Stimulated activated naive CD8-positive, alpha-beta T cell treated with anti-CD3 and anti-CD28 coated beads, Interleukin-15, amount 100 ng/mL, for 72 hours (primary cell): ENCODE data around the gene TNFSF9.
"Not testable (repeated sequence)": the region's sequence is repeated elsewhere in the genome, so short reads cannot be mapped to it uniquely, and the experiment has no call there.

ENCODE experiments used
- ATAC-seq: fragments of 150-1000 bp; cut with Tn5 transposase; 2 replicates; pipeline ENCODE4 v1.10.0; 2021; ENCODE audit warnings: mild to moderate bottlenecking, moderate library complexity
- DNase-seq, 2 donors: peaks; one replicate each; pipeline ENCODE4 v3.0.0; 2021 to 2022
- H3K27ac Mint-ChIP-seq, 2 donors: one replicate each; pipeline ENCODE4 v1.8.0; 2022; ENCODE audit warnings: mild to moderate bottlenecking in 2 of 2, mixed read lengths in 2 of 2, moderate library complexity in 2 of 2
- H3K27me3 Mint-ChIP-seq: one replicate; pipeline ENCODE4 v1.8.0; 2022; ENCODE audit warnings: mixed read lengths
- H3K4me1 Mint-ChIP-seq: one replicate; pipeline ENCODE4 v1.8.0; 2022; ENCODE audit warnings: mild to moderate bottlenecking, mixed read lengths
- H3K4me3 Mint-ChIP-seq, 2 donors: one replicate each; pipeline ENCODE4 v1.8.0; 2022; ENCODE audit warnings: mild to moderate bottlenecking in 2 of 2, mixed read lengths in 2 of 2, moderate library complexity in 1 of 2
- H3K9me3 Mint-ChIP-seq, 2 donors: one replicate each; pipeline ENCODE4 v1.8.0; 2022; ENCODE audit warnings: mixed read lengths in 2 of 2

TNFSF9 gene

DNA sequence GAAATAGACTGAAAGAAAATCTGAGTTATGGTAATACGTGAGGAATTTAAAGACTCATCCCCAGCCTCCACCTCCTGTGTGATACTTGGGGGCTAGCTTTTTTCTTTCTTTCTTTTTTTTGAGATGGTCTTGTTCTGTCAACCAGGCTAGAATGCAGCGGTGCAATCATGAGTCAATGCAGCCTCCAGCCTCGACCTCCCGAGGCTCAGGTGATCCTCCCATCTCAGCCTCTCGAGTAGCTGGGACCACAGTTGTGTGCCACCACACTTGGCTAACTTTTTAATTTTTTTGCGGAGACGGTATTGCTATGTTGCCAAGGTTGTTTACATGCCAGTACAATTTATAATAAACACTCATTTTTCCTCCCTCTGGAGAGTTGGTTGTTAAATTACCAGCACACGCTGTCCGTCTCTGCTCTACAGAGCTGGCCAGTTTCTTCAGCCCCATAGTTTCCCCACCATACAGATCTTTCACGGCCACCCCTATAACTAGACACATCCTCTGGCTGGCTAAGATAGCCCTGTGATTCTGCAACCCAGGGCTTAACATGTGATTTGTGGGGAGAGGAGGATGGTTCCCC is 4.8 kb downstream of the TNFSF9 start:
- Mint-ChIP-seq H3K4me1 (peaks cover 46% of the 10 kb centered on the region), H3K27ac (no peak overlapping the region), H3K4me3 (no peak overlapping the region), H3K9me3 (no peaks in the 10 kb centered on the region), H3K27me3 (peaks cover 35% of the 10 kb centered on the region)
- ATAC-seq (no peak), DNase-seq (no peak)

DNA sequence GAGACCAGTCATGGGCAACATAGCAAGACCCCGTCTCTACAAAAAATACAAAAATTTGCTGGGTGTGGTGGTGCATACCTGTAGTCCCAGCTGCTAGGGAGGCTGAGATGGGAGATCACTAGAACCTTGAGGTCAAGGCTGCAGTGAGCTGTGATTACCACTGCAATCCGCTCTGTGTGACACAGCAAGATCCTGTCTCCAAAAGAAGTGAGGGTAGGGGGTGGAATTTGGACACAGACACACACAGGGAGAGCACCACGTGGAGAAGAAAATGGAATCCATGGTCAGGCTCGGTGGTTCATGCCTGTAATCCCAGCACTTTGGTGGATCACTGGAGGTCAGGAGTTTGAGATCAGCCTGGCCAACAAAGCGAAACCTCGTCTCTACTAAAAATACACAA is 8.7 kb downstream of the TNFSF9 start:
- ATAC-seq (no peak), DNase-seq (no peak)
- peak overlapping the region in 1 of 2 donors; percentile 27 for H3K27ac Mint-ChIP-seq
- H3K4me3 Mint-ChIP-seq: no peak overlapping the region
- peaks cover 15% of the 10 kb centered on the region for H3K27me3 Mint-ChIP-seq
- no peaks in the 10 kb centered on the region for H3K9me3 Mint-ChIP-seq
- peaks cover 39% of the 10 kb centered on the region for H3K4me1 Mint-ChIP-seq

DNA sequence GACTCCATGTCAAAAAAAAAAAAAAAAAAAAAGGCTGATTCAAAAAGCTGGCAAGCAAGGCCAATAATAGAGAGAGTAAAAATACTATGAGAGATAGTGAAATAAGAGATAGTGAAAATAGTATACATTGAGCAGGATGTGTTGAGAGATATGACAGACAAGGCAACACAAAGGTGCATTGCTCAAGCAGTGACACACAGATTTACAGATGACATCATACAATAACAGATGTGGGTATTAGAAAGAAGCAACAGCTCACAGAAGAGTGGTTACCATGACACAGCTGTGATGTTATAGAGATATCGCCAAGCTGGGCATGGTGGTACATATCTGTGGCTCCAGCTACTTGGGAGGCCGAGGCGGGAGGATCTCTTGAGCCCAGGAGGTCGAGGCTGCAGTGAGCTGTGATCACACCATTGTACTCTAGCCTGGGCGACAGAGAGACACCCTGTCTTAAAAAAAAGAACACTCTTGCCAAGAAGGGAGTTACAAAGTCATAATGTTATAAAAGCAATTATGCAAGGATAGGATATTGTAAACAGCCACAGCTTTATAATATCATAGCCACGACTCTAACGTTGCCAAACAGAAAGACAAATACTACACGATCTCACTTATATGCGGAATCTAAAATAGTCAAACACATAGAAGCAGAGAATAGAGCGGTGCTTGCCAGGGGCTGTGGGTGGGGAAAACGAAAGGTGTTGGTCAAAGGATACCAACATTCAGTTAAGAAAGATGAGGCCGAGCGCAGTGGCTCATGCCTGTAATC is 10.3 kb downstream of the TNFSF9 start:
- Mint-ChIP-seq H3K27ac (peak overlapping the region in 1 of 2 donors; percentile 75), H3K4me1 (peaks cover 34% of the 10 kb centered on the region)

GRCh38 chr19:6543866-6544347 is 13.1 kb downstream of the TNFSF9 start:
- ATAC-seq: peak; percentile 83
- H3K27me3 Mint-ChIP-seq: peaks cover 13% of the 10 kb centered on the region
- peak in 1 of 2 donors; percentile 59 for DNase-seq
- peaks cover 29% of the 10 kb centered on the region for H3K4me1 Mint-ChIP-seq
- H3K4me3 Mint-ChIP-seq: peak overlapping the region; percentile 53 to 66
- peak overlapping the region in 1 of 2 donors; percentile 3 for H3K27ac Mint-ChIP-seq
- H3K9me3 Mint-ChIP-seq: no peaks in the 10 kb centered on the region

More for the DNA sequence above, 10.3 kb downstream of the TNFSF9 start:
- ATAC-seq: no peak
- no peaks in the 10 kb centered on the region for H3K9me3 Mint-ChIP-seq
- peaks cover 13% of the 10 kb centered on the region for H3K27me3 Mint-ChIP-seq
- no peak overlapping the region for H3K4me3 Mint-ChIP-seq
- DNase-seq: no peak

DNA sequence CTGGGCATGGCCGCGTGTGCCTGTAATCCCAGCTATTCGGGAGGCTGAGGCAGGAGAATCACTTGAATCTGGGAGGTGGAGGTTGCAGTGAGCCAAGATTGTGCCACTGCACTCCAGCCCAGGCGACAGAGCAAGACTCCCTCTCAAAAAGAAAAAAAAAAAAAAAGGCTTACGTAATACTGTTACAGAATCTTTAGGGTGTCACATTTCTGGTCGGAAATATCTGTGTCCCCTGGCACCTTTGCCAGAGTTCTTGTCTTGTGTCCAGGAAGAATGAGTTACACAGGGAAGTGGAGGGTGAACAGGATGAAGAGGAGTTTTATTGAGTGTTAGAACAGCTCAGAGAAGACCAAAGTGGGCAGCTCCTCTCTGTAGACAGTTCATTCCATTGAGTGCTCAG is 19.9 kb downstream of the TNFSF9 start:
- H3K9me3 Mint-ChIP-seq, H3K27ac Mint-ChIP-seq, H3K4me3 Mint-ChIP-seq, ATAC-seq, DNase-seq, H3K27me3 Mint-ChIP-seq: not testable (repeated sequence)
- H3K4me1 Mint-ChIP-seq: peaks cover 27% of the 10 kb centered on the region

GRCh38 chr19:6551091-6551490 is 20.3 kb downstream of the TNFSF9 start:
- no peak overlapping the region for H3K27ac Mint-ChIP-seq
- DNase-seq: no peak
- no peaks in the 10 kb centered on the region for H3K27me3 Mint-ChIP-seq

DNA sequence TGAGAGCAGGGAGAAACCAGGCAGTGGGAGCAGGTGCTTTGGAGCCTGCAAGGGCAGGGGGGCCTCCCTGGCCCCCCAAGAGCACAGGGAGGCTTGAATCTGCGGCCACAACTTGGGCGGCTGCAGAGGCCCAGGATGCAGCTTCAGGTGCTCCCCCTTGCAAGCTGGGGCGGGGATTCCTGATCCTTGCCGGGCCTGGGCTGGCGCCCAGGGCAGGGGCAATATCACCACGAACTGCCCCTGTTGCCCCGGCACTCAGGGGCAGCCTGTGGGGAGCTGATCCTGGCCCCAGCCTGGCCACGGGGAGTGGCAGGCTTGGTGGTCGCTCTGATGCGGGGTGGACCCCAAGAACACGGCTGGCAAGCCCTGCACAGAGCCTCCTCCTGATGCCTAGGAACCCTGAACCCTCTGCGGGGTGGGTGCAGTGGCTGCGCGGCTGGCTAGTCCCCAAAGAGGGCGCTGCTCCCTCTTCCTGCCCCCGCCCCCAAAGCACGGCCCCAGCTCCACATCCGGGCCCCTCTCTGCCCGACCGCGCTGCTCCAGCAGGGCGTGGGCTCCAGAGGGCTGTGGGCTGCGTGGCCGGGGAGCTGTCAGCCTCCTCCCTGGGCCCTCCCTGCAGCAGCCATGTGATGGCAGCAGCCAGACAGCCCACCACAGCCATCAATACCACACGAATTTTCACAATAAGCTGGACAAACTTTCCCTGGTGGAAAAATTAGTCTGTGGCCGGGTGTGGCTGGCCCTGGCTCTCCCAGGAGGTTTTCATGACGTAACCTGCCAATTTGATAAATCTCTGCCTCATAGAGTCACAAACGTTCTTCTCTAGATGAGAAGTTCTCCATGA is 21.0 kb downstream of the TNFSF9 start:
- DNase-seq (peak; percentile 80 to 87), ATAC-seq (peak; percentile 100)
- H3K9me3 Mint-ChIP-seq: no peaks in the 10 kb centered on the region
- H3K27ac Mint-ChIP-seq: no peak overlapping the region
- H3K4me1 Mint-ChIP-seq: peaks cover 18% of the 10 kb centered on the region
- no peaks in the 10 kb centered on the region for H3K27me3 Mint-ChIP-seq
- H3K4me3 Mint-ChIP-seq: peak overlapping the region; percentile 22 to 25

More at GRCh38 chr19:6551091-6551490, 20.3 kb downstream of the TNFSF9 start:
- Mint-ChIP-seq H3K9me3 (no peaks in the 10 kb centered on the region), H3K4me1 (peaks cover 25% of the 10 kb centered on the region), H3K4me3 (no peak overlapping the region)
- ATAC-seq: no peak

- DNase-seq (no peak), ATAC-seq (no peak)
- no peaks in the 10 kb centered on the region for H3K9me3 Mint-ChIP-seq
- H3K27ac Mint-ChIP-seq: no peak overlapping the region
- no peak overlapping the region for H3K4me3 Mint-ChIP-seq
- H3K4me1 Mint-ChIP-seq: peaks cover 13% of the 10 kb centered on the region
- no peaks in the 10 kb centered on the region for H3K27me3 Mint-ChIP-seq
Measured at GRCh38 chr19:6556043-6556449, 25.2 kb downstream of the TNFSF9 start.

DNA sequence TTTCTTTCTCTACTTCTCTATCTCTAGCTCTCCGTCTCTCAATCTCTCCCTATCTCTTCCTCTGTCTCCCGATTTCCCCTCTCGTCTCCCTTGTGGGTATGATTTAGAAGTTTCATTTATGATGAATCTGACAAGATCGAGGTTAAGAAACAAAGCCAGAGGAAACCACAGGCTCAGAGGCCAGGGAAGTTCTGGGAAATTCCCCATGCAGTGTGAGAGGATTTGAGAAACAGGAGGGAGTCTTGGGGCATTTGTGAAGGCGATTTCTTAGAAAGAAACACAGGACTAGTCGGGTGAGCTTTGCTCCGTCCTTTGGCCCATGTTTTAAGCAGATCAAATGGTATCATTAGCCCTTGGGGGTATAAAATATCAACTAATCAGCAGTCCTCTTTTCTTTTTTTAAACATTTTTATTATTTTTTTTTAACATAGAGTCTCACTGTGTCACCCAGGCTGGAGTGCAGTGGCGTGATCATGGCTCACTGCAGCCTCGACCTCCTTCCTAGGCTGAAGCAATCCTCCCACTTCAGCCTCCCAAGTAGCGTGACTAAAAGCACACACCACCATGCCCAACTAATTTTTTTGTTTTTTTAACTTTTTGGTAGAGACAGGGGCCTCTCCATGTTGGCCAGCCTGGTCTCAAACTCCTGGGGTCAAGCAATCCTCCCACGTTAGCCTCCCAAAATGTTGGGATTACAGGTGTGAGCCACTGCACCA is 25.8 kb downstream of the TNFSF9 start:
- H3K27ac Mint-ChIP-seq: no peak overlapping the region
- no peak overlapping the region for H3K4me3 Mint-ChIP-seq
- DNase-seq (no peak), ATAC-seq (no peak)
- no peaks in the 10 kb centered on the region for H3K27me3 Mint-ChIP-seq
- H3K4me1 Mint-ChIP-seq: peaks cover 13% of the 10 kb centered on the region
- no peaks in the 10 kb centered on the region for H3K9me3 Mint-ChIP-seq

DNA sequence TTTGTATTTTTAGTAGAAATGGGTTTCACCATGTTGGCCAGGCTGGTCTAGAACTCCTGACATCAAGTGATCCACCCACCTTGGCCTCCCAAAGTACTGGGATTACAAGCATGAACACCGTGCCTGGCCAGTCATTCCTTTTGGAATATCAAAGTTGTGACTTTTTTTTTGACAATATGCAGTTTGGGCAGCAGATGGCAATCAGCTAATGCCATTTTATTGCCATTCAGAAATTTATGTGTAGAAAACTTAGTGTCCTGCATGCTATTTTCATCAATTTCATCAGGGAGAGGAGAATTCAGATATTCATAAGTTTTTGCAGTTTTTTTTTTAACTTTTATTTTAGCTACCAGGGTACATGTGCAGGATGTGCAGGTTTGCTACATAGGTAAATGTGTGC is 31.6 kb downstream of the TNFSF9 start:
- not testable (repeated sequence) for ATAC-seq, H3K4me1 Mint-ChIP-seq, H3K4me3 Mint-ChIP-seq, H3K27ac Mint-ChIP-seq, DNase-seq
- peaks cover 13% of the 10 kb centered on the region for H3K27me3 Mint-ChIP-seq
- peaks cover 10 to 14% of the 10 kb centered on the region in 2 donors for H3K9me3 Mint-ChIP-seq

- Mint-ChIP-seq H3K27me3 (peaks cover 24% of the 10 kb centered on the region), H3K4me3 (no peak overlapping the region), H3K9me3 (peaks cover 10 to 14% of the 10 kb centered on the region in 2 donors), H3K27ac (no peak overlapping the region), H3K4me1 (peaks cover 7% of the 10 kb centered on the region)
- no peak for DNase-seq
- ATAC-seq: no peak
Measured at GRCh38 chr19:6564393-6564792, 33.6 kb downstream of the TNFSF9 start.

DNA sequence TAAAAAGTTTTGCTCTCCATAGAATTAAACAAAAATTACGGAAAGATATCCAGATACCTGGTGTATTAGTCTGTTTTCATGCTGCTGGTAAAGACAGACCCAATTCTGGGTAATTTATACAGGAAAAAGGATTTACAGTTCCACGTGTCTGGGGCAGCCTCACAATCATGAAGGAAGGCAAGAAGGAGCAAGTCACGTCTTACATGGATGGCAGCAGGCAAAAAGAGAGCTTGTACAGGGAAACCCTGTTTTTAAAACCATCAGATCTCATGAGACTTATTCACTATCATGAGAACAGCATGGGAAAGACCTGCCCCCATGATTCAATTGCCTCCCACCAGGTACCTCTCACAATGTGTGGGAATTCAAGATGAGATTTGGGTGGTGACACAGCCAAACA is 35.9 kb downstream of the TNFSF9 start:
- not testable (repeated sequence) for DNase-seq, H3K4me1 Mint-ChIP-seq, ATAC-seq, H3K27ac Mint-ChIP-seq, H3K4me3 Mint-ChIP-seq
- Mint-ChIP-seq H3K27me3 (peaks cover 47% of the 10 kb centered on the region), H3K9me3 (peaks cover 15 to 21% of the 10 kb centered on the region in 2 donors)

GRCh38 chr19:6568010-6568526 is 37.2 kb downstream of the TNFSF9 start:
- H3K27me3 Mint-ChIP-seq: peaks cover 56% of the 10 kb centered on the region
- peaks cover 15 to 21% of the 10 kb centered on the region in 2 donors for H3K9me3 Mint-ChIP-seq
- peaks cover 7% of the 10 kb centered on the region for H3K4me1 Mint-ChIP-seq
- ATAC-seq: no peak
- H3K27ac Mint-ChIP-seq: no peak overlapping the region
- no peak for DNase-seq
- H3K4me3 Mint-ChIP-seq: no peak overlapping the region

DNA sequence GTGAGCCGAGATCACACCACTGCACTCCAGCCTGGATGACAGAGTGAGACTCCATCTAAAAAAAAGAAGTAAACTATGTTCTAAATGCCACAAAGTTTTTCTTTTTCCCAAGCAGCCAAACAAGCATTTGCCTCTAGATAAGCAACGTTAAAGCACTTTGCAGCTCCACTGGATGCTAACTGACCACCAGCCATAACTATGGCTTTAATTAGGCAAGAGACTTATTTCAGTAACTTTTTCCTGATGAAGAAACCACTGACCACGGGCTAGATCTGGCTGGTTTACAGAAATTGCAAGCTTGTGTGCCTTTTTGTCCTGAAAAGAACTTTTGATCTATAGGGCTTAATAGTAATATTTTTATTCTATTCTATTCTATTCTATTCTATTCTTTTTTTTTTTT is 38.0 kb downstream of the TNFSF9 start:
- H3K9me3 Mint-ChIP-seq: peaks cover 15 to 20% of the 10 kb centered on the region in 2 donors
- no peak overlapping the region for H3K27ac Mint-ChIP-seq

DNA sequence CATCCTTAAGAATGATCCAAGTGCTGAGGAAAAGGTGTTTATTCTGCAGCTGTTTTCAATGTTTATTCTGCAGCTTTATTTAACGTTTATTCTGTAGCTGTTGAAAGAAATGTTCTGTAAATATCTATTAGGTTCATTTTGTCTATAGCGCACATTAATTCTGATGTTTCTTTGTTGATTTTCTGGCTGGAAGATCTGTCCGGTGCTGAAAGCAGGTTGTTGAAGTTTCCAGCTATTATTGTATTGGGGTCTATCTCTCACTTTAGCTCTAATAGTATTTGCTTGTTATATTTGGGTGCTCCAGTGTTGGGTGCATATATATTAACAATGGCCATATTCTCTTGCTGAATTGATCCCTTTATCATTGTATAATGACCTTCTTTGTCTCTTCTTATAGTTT is 39.9 kb downstream of the TNFSF9 start:
- Mint-ChIP-seq H3K4me3 (no peak overlapping the region), H3K27me3 (peaks cover 43% of the 10 kb centered on the region), H3K4me1 (peaks cover 7% of the 10 kb centered on the region), H3K9me3 (peaks cover 5 to 7% of the 10 kb centered on the region in 2 donors), H3K27ac (no peak overlapping the region)
- DNase-seq (no peak), ATAC-seq (no peak)

More for the DNA sequence above, 38.0 kb downstream of the TNFSF9 start:
- H3K4me1 Mint-ChIP-seq: peaks cover 7% of the 10 kb centered on the region
- peaks cover 53% of the 10 kb centered on the region for H3K27me3 Mint-ChIP-seq
- H3K4me3 Mint-ChIP-seq: no peak overlapping the region
- ATAC-seq (no peak), DNase-seq (no peak)
